Stromal cell of bone marrow (primary cell): Measurements from ENCODE around the gene XPNPEP3.

ENCODE experiments used
- DNase-seq: peaks from one replicate; pipeline ENCODE4 v3.0.0-alpha.2; 2012; ENCODE audit warnings: low read depth

The XPNPEP3 gene

GRCh38 chr22:40950962-40951794 lies 94.2 kb downstream of the XPNPEP3 start, which contains the start of gene RBX1:
Gene RBX1, plus strand, starts transcription at chr22:40951378. Its CDS starts 21 bp downstream, at chr22:40951399.
- DNase-seq = peak; percentile 96

- peak; percentile 3 for DNase-seq
Measured at GRCh38 chr22:40951795-40952605, 95.1 kb downstream of the XPNPEP3 start.

- DNase-seq = no peak
Measured at GRCh38 chr22:40953471-40953870, 96.5 kb downstream of the XPNPEP3 start.

GRCh38 chr22:40954113-40954512 lies 97.2 kb downstream of the XPNPEP3 start:
- DNase-seq = no peak

- DNase-seq = no peak
Measured at GRCh38 chr22:40955571-40955970, 98.6 kb downstream of the XPNPEP3 start.

- no peak for DNase-seq
Measured at GRCh38 chr22:40957601-40958000, 100.7 kb downstream of the XPNPEP3 start.

- no peak for DNase-seq
Measured at GRCh38 chr22:40958299-40958698, 101.4 kb downstream of the XPNPEP3 start.

- DNase-seq = no peak
Measured at GRCh38 chr22:40960145-40960544, 103.2 kb downstream of the XPNPEP3 start.

GRCh38 chr22:40965936-40966725 lies 109.2 kb downstream of the XPNPEP3 start:
- DNase-seq = no peak

GRCh38 chr22:40966726-40967085 lies 109.8 kb downstream of the XPNPEP3 start:
- DNase-seq = no peak

- DNase-seq = no peak
Measured at GRCh38 chr22:40967111-40967760, 110.3 kb downstream of the XPNPEP3 start.

- no peak for DNase-seq
Measured at GRCh38 chr22:40972587-40972986, 115.6 kb downstream of the XPNPEP3 start.

- no peak for DNase-seq
Measured at GRCh38 chr22:40973144-40973543, 116.2 kb downstream of the XPNPEP3 start.

GRCh38 chr22:40975366-40975765 lies 118.4 kb downstream of the XPNPEP3 start:
- DNase-seq = peak; percentile 4

- DNase-seq = no peak
Measured at GRCh38 chr22:40976866-40977700, 120.1 kb downstream of the XPNPEP3 start.

GRCh38 chr22:40979198-40979597 lies 122.2 kb downstream of the XPNPEP3 start:
- DNase-seq = no peak

GRCh38 chr22:40979871-40980270 lies 122.9 kb downstream of the XPNPEP3 start:
- DNase-seq = no peak
